C4-2B (cell line): ENCODE measurements around the gene WAC.

Experiments
- ZFX ChIP-seq: fragments of 450-650 bp; IDR thresholded peaks from 2 replicates; pipeline ENCODE4 v1.6.1; 2017
- TF ChIP-seq, protein P1 (sequence below): fragments of 450-650 bp; conservative IDR thresholded peaks from 2 replicates; pipeline ENCODE4 v1.5.1; 2017; ENCODE audit warnings: mild to moderate bottlenecking

DNA sequence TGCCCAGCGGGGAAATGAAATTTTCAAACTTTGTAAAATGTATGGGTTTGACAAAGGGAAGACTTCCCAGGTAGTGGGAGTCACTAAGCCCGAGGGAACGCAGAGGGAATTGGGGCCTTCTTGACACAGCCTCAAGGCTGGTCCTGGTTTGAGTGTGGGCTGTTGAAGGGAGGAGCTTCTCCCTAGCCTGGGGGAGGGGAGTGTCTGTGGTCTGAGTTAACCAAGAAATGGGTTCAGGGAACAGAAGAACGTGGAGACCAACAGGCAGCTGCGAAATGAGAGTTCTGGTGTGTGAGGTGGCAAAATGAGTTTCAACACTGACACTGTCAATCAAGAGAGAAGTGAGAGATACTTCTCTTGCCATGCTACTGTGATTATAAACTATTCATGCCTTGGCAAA lies 111.7 kb downstream of the WAC start:
- TF ChIP-seq, protein P1, sequence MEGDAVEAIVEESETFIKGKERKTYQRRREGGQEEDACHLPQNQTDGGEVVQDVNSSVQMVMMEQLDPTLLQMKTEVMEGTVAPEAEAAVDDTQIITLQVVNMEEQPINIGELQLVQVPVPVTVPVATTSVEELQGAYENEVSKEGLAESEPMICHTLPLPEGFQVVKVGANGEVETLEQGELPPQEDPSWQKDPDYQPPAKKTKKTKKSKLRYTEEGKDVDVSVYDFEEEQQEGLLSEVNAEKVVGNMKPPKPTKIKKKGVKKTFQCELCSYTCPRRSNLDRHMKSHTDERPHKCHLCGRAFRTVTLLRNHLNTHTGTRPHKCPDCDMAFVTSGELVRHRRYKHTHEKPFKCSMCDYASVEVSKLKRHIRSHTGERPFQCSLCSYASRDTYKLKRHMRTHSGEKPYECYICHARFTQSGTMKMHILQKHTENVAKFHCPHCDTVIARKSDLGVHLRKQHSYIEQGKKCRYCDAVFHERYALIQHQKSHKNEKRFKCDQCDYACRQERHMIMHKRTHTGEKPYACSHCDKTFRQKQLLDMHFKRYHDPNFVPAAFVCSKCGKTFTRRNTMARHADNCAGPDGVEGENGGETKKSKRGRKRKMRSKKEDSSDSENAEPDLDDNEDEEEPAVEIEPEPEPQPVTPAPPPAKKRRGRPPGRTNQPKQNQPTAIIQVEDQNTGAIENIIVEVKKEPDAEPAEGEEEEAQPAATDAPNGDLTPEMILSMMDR: no peak
- TF ChIP-seq ZFX: no peak
